ENCODE measurements around the gene USP49.
A peak's percentile ranks its signal among the peaks of the same experiment; 100 is the strongest.

USP49 gene

DNA sequence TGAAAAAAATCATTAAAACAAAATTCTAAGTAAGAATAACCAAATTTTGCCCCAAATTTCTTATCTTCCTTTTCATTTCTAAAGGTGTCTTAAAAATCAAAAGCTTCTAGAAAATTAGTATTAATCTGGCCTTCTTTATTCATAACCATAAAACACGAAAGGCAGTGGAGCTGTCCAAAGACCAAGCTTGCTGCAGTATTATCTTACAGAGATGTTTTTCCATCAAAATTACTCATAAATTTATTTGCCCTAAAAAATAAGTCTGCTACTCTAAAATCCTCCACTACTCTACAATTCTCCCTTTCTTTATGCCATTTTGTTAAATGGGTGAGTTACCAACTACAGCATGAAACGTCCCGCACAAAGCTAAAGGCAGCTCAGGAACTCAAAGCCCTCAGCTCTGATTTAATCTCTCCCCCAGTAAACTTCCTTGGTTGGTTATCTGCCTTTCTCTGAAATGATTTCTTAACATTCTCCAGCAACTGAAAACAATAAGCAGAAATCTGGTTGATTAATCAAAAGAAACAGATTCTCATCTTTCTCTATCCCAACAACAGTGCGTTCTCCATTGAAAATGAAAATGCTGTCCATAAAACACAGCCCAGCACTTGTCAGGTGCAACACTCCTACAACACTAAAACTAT lies 2.1 kb downstream of the USP49 start:
- Histone ChIP-seq H4K20me1 (ENCODE audit: insufficient read depth, low read length, poor library complexity, severe bottlenecking) (peaks cover 9% of the 10 kb centered on the region), H3K9me3 (ENCODE audit: insufficient read depth, low read depth, low read length) (no peaks in the 10 kb centered on the region), H3K27me3 (ENCODE audit: insufficient read depth, low read length, poor library complexity, severe bottlenecking) (no peaks in the 10 kb centered on the region), H3F3A (ENCODE audit: low read depth) (no peaks in the 10 kb centered on the region), H3K79me2 (ENCODE audit: insufficient read depth, low read length) (peaks cover 55% of the 10 kb centered on the region), H3K4me2 (ENCODE audit: low read depth, low read length, poor library complexity, severe bottlenecking) (peak overlapping the region; percentile 94), H3K36me3 (ENCODE audit: insufficient read depth, low read length) (no peaks in the 10 kb centered on the region), H2AFZ (ENCODE audit: low read length) (no peak overlapping the region), H3K4me3 (ENCODE audit: low read length, poor library complexity, severe bottlenecking) (peak overlapping the region; percentile 78), H3K4me1 (ENCODE audit: insufficient read depth, low read length, poor library complexity, severe bottlenecking) (peaks cover 50% of the 10 kb centered on the region), H3K9me2 (replicated peaks; ENCODE audit: low read depth, low read length) (no peaks in the 10 kb centered on the region), H3K9ac (ENCODE audit: low read depth, low read length, poor library complexity, severe bottlenecking) (peak overlapping the region; percentile 76)
- TF ChIP-seq, protein P1, sequence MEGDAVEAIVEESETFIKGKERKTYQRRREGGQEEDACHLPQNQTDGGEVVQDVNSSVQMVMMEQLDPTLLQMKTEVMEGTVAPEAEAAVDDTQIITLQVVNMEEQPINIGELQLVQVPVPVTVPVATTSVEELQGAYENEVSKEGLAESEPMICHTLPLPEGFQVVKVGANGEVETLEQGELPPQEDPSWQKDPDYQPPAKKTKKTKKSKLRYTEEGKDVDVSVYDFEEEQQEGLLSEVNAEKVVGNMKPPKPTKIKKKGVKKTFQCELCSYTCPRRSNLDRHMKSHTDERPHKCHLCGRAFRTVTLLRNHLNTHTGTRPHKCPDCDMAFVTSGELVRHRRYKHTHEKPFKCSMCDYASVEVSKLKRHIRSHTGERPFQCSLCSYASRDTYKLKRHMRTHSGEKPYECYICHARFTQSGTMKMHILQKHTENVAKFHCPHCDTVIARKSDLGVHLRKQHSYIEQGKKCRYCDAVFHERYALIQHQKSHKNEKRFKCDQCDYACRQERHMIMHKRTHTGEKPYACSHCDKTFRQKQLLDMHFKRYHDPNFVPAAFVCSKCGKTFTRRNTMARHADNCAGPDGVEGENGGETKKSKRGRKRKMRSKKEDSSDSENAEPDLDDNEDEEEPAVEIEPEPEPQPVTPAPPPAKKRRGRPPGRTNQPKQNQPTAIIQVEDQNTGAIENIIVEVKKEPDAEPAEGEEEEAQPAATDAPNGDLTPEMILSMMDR (conservative IDR thresholded peaks at IDR 0.05; ENCODE audit: low read length) = no peak
- TF ChIP-seq EZH2phosphoT487 (IDR thresholded peaks at IDR 0.05; ENCODE audit: borderline replicate concordance) = no peak

DNA sequence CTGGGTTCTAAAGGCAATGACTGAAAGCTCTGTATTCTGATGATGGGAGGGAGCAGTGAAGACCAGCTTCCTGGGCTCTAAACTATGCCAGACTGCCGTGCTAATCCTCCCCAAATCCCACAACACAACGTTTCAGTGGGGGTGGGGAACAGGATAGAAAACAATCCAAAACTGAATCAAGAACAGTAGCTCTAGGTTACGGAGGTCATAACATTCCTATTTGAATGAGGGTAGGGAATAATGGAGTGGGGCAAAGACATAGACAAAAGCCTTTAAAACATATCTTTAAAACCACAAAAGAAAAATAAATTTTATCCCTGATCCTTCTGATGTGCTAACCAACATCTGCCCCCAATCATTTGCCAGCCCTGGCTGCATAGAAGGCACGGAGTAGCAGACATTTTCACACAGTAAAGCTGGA lies 7.8 kb downstream of the USP49 start:
- H3K9ac ChIP-seq (ENCODE audit: low read depth, low read length, poor library complexity, severe bottlenecking) = peak overlapping the region; percentile 50
- no peaks in the 10 kb centered on the region for H3K9me2 ChIP-seq (replicated peaks; ENCODE audit: low read depth, low read length)
- H3K27me3 ChIP-seq (ENCODE audit: insufficient read depth, low read length, poor library complexity, severe bottlenecking) = no peaks in the 10 kb centered on the region
- H3F3A ChIP-seq (ENCODE audit: low read depth) = no peaks in the 10 kb centered on the region
- no peaks in the 10 kb centered on the region for H3K36me3 ChIP-seq (ENCODE audit: insufficient read depth, low read length)
- H2AFZ ChIP-seq (ENCODE audit: low read length) = no peak overlapping the region
- H4K20me1 ChIP-seq (ENCODE audit: insufficient read depth, low read length, poor library complexity, severe bottlenecking) = peaks cover 4% of the 10 kb centered on the region
- no peak overlapping the region for H3K4me3 ChIP-seq (ENCODE audit: low read length, poor library complexity, severe bottlenecking)
- no peak overlapping the region for H3K4me2 ChIP-seq (ENCODE audit: low read depth, low read length, poor library complexity, severe bottlenecking)
- H3K79me2 ChIP-seq (ENCODE audit: insufficient read depth, low read length) = peaks cover 50% of the 10 kb centered on the region; the same call in 1 of the 2 replicates
- H3K4me1 ChIP-seq (ENCODE audit: insufficient read depth, low read length, poor library complexity, severe bottlenecking) = peaks cover 26% of the 10 kb centered on the region
- H3K9me3 ChIP-seq (ENCODE audit: insufficient read depth, low read depth, low read length) = no peaks in the 10 kb centered on the region
- TF ChIP-seq EZH2phosphoT487 (IDR thresholded peaks at IDR 0.05; ENCODE audit: borderline replicate concordance) = no peak
- TF ChIP-seq, protein P1 (conservative IDR thresholded peaks at IDR 0.05; ENCODE audit: low read length) = no peak

DNA sequence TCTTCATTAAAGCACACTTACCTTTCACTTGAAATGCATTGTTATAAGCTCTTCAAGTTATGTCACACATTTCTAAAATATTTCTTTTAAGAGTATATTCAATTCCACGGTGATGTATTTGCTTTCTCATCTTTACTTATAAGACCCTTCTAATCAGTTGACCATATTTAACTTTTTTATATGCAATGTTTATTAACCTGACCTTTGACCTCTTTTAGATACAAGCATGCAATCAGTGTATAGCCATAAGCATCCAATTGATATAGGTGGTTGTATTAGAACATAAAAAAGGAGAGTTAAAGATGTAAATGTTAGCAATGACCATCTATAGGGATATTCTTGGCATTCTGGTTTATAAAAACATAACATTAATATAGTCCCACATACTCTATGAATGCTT lies 9.2 kb downstream of the USP49 start:
- no peak overlapping the region for H3K4me3 ChIP-seq (ENCODE audit: low read length, poor library complexity, severe bottlenecking)
- no peaks in the 10 kb centered on the region for H3K27me3 ChIP-seq (ENCODE audit: insufficient read depth, low read length, poor library complexity, severe bottlenecking)
- H3K36me3 ChIP-seq (ENCODE audit: insufficient read depth, low read length) = no peaks in the 10 kb centered on the region
- no peak overlapping the region for H2AFZ ChIP-seq (ENCODE audit: low read length)
- peaks cover 36% of the 10 kb centered on the region; the same call in 1 of the 2 replicates for H3K79me2 ChIP-seq (ENCODE audit: insufficient read depth, low read length)
- peaks cover 12% of the 10 kb centered on the region for H3K4me1 ChIP-seq (ENCODE audit: insufficient read depth, low read length, poor library complexity, severe bottlenecking)
- H3F3A ChIP-seq (ENCODE audit: low read depth) = no peaks in the 10 kb centered on the region
- no peak overlapping the region for H3K4me2 ChIP-seq (ENCODE audit: low read depth, low read length, poor library complexity, severe bottlenecking)
- H4K20me1 ChIP-seq (ENCODE audit: insufficient read depth, low read length, poor library complexity, severe bottlenecking) = no peaks in the 10 kb centered on the region
- H3K9me3 ChIP-seq (ENCODE audit: insufficient read depth, low read depth, low read length) = no peaks in the 10 kb centered on the region
- no peak for TF ChIP-seq EZH2phosphoT487 (IDR thresholded peaks at IDR 0.05; ENCODE audit: borderline replicate concordance)
- TF ChIP-seq, protein P1 (conservative IDR thresholded peaks at IDR 0.05; ENCODE audit: low read length) = no peak
- no peaks in the 10 kb centered on the region for H3K9me2 ChIP-seq (replicated peaks; ENCODE audit: low read depth, low read length)
- H3K9ac ChIP-seq (ENCODE audit: low read depth, low read length, poor library complexity, severe bottlenecking) = no peak overlapping the region

Data from Loucy (cell line).